ENCODE results near the gene EBI3.
"Not testable (repeated sequence)": the region's sequence is repeated elsewhere in the genome, so short reads cannot be mapped to it uniquely, and the experiment has no call there.

DNA sequence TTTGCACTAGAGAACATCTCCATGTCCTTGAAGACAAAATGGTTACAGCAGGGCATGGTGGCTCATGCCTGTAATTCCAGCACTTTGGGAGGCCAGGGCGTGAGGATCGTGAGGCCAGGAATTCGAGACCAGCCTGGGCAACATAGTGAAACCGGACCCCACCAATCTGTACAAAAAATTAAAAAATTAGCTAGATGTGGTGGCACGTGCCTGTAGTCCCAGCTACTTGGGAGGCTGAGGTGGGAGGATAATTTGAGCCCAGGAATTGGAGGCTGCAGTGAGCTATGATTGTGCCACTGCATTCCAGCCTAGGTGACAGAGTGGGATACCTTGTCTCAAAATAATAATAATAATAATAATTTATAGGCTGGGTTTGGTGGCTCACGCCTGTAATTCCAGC lies 914 bp downstream of the EBI3 start:
- TF ChIP-seq, protein P1, sequence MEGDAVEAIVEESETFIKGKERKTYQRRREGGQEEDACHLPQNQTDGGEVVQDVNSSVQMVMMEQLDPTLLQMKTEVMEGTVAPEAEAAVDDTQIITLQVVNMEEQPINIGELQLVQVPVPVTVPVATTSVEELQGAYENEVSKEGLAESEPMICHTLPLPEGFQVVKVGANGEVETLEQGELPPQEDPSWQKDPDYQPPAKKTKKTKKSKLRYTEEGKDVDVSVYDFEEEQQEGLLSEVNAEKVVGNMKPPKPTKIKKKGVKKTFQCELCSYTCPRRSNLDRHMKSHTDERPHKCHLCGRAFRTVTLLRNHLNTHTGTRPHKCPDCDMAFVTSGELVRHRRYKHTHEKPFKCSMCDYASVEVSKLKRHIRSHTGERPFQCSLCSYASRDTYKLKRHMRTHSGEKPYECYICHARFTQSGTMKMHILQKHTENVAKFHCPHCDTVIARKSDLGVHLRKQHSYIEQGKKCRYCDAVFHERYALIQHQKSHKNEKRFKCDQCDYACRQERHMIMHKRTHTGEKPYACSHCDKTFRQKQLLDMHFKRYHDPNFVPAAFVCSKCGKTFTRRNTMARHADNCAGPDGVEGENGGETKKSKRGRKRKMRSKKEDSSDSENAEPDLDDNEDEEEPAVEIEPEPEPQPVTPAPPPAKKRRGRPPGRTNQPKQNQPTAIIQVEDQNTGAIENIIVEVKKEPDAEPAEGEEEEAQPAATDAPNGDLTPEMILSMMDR (IDR thresholded peaks at IDR 0.05) = not testable (repeated sequence)
- TF ChIP-seq POLR2A, EP300 (IDR thresholded peaks at IDR 0.05): not testable (repeated sequence)
